Heart left ventricle (tissue), 16 donors: ENCODE data around the gene AGPAT3. TPM values are rescaled to one million over a fixed set of nuclear protein-coding genes. Genes with fewer than 3 reads are reported as not detected.

Experiments used
- ATAC-seq, 4 donors: fragments of 200-7000 bp; cut with Tn5 transposase; one replicate each; pipeline ENCODE4 v1.9.1; 2020 to 2022; ENCODE audit warnings: moderate library complexity in 4 of 4, mild to moderate bottlenecking in 3 of 4, moderate number of reproducible peaks in 1 of 4
- DNase-seq, 5 donors: peaks; one replicate each; pipeline ENCODE4 v3.0.0-alpha.2; 2020
- H3K27ac ChIP-seq, 12 donors: fragments of 200-600 bp; sonication (generic) in 4 of 12; one replicate each; pipeline versions ENCODE4 v1.5.0 to v1.8.0; 2016 to 2022; ENCODE audit warnings: mild to moderate bottlenecking in 2 of 12
- H3K27me3 ChIP-seq, 9 donors: fragments of 200-600 bp; sonication (generic) in 2 of 9; one replicate each; pipeline versions ENCODE4 v1.5.1 to v1.8.0; 2016 to 2022; ENCODE audit warnings: mild to moderate bottlenecking in 3 of 9
- H3K36me3 ChIP-seq, 9 donors: fragments of 200-600 bp; sonication (generic) in 2 of 9; one replicate each; pipeline versions ENCODE4 v1.5.0 to v1.8.0; 2018 to 2022; ENCODE audit warnings: mild to moderate bottlenecking in 2 of 9
- H3K4me1 ChIP-seq, 12 donors: fragments of 200-600 bp; sonication (generic) in 4 of 12; one replicate each; pipeline versions ENCODE4 v1.5.0 to v1.8.0; 2016 to 2022; ENCODE audit warnings: mild to moderate bottlenecking in 3 of 12
- H3K4me3 ChIP-seq, 12 donors: fragments of 200-600 bp; sonication (generic) in 4 of 12; one replicate each; pipeline versions ENCODE4 v1.5.0 to v1.8.0; 2017 to 2022; ENCODE audit warnings: mild to moderate bottlenecking in 9 of 12, moderate library complexity in 4 of 12
- H3K9me3 ChIP-seq, 12 donors: fragments of 200-600 bp; sonication (generic) in 4 of 12; one replicate each; pipeline versions ENCODE4 v1.5.0 to v1.8.0; 2016 to 2022; ENCODE audit warnings: mild to moderate bottlenecking in 1 of 12
- POLR2A ChIP-seq, 2 donors: fragments of 450-650 bp; IDR thresholded peaks; one replicate each; pipeline ENCODE4 v1.6.1; 2017; ENCODE audit warnings: antibody characterized with exemption in 2 of 2, mild to moderate bottlenecking in 2 of 2, moderate library complexity in 2 of 2
- WGBS, 4 donors: extraction: QIAGEN DNeasy Blood & Tissue Kit in 2 of 4; methylation state at CpG; one replicate each; pipeline versions ENCODE4 v1.1.5 to v1.1.7; 2013 to 2018; 5-methylcytosine and 5-hydroxymethylcytosine counted together
- intact Hi-C, 10 donors: fragments of 100-400 bp; cut with DNase I; formaldehyde crosslinking; loops; one replicate each; pipeline versions ENCODE4 v1.11.1 to v1.14.2; 2022
- polyA plus RNA-seq, 2 donors: library from polyadenylated mRNA; stranded (reverse); fragments of 200-250 nt; gene quantifications; one replicate each; pipeline ENCODE4 v1.2.3, GENCODE V29; 2013
- total RNA-seq, 9 donors: library from RNA; depleted of rRNA in 2 of 9; stranded (reverse); fragments of >200 nt in 2 of 9; fragmentation: NEBNext Ultra II Directional in 3 of 9; extraction: Animal tissue kit (Norgen Biotek cat#: 25700) in 3 of 9; gene quantifications; one replicate each; pipeline versions ENCODE4 v1.1.0 to v1.2.4, GENCODE V29; 2016 to 2023
- TF ChIP-seq, protein P1 (sequence below), 12 donors: fragments of 200-600 bp; sonication (generic) in 4 of 12; IDR thresholded peaks; one replicate each; pipeline versions ENCODE4 v1.5.0 to v1.8.0; 2018 to 2022; ENCODE audit warnings: antibody characterized with exemption in 12 of 12, mild to moderate bottlenecking in 5 of 12
- donor health status: ischemic (EF 13 %, LVEDD 7.1; RV severe dilation, severe dysfunction).
- donor health status: healthy with polysubstance abuse.
- donor health status: DM: no; HTN: yes; CAD: no.
- donor health status: DM: no; HTN: no; CAD: no.
- donor health status: ischemic (EF 25% LVEDD 6.9; RV normal size, moderate dysfunction).
- donor health status: ischemic (EF 25% LVEDD 5.7; RV mildly dilated, moderate dysfunction).
- donor health status: healthy.
- donor health status: DM: yes; HTN: yes; CAD: no.
- donor health status: ischemic (EF 35%, LVEDD 5.7; RV mildly dilated, moderate dysfunction).
- donor health status: nonischemic (EF 11% LVEDD 7.7; RV severe dilation, severe dysfunction).
- donor health status: DM: yes; HTN: yes; CAD: no.
- donor health status: PGD.
- donor health status: ischemic (EF 29% LVEDD 5.4; RV normal size, mild dysfunction).
- donor health status: nonischemic (EF 23%, LVEDD 6.1; RV moderate dilation, normal function).

The AGPAT3 gene
- total and polyA plus RNA-seq, 11 donors: 26.6 to 86.0 (median 64.5) TPM

DNA sequence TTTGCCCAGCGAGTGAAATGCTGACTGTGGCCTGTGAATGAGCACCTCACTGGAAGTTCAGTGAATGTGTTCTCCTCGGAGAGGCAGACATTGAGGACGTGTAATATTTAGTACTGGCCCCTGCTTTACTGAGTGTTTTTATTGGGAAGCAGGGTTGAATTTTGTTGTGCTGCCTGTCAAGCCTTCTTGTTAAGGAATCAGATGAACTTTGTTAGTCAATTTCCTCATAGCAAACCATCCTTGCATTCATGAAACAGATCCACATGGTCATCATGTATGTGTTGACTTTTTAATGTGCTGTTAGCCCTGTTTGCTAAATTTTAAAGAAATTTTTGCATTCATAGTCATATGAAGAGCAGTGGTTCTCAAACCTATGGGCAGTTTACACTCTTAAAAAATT, 47.9 kb downstream of the AGPAT3 start:
- no peak overlapping the region for H3K4me3 ChIP-seq
- intact Hi-C loops: loop anchor here in 1 of 10 donors (5.0 kb wide), 1 partner anchor 46 kb away; the partner anchor contains the start of gene AGPAT3
- 91 to 98% (median 97%) methylated on average over 3 of the region's 3 CpGs for whole genome bisulfite sequencing, 4 donors

DNA sequence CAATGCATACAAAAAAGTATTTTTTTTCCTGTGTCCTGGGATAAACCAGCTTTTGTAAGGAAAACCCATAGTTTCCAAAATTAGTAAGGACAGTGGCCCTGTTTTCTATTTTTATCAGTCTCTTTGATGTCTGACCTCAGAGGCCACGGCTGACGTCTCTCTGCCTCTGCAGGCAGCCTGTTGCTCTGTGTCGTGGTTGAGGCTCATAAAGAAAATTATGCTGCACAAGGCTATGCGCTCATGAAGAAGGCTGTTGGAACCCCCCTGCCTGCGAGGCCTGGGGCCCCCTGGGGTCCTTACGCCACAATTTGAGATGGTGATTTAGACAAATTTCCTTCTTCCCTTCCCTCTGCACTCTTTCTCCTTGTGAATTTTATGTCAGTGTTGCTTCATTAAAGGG, 48.9 kb downstream of the AGPAT3 start:
- Histone ChIP-seq H3K27me3 (no peaks in the 10 kb centered on the region), H3K4me3 (no peak overlapping the region), H3K27ac (peak overlapping the region in 9 of 12 donors; percentile 7 to 74 (median 57)), H3K36me3 (no peaks in the 10 kb centered on the region), H3K4me1 (peaks cover 0 to 63% (median 28%) of the 10 kb centered on the region in 12 donors), H3K9me3 (peaks cover 0 to 16% (median 3%) of the 10 kb centered on the region in 12 donors)
- ATAC-seq: peak; percentile 45 to 72 (median 66)
- intact Hi-C loops: loop anchor here in 1 of 10 donors (5.0 kb wide), 1 partner anchor 47 kb away; the partner anchor contains the start of gene AGPAT3
- DNase-seq: peak in 4 of 5 donors; percentile 46 to 79 (median 68)
- TF ChIP-seq POLR2A (IDR thresholded peaks at IDR 0.05): no peak
- TF ChIP-seq, protein P1, sequence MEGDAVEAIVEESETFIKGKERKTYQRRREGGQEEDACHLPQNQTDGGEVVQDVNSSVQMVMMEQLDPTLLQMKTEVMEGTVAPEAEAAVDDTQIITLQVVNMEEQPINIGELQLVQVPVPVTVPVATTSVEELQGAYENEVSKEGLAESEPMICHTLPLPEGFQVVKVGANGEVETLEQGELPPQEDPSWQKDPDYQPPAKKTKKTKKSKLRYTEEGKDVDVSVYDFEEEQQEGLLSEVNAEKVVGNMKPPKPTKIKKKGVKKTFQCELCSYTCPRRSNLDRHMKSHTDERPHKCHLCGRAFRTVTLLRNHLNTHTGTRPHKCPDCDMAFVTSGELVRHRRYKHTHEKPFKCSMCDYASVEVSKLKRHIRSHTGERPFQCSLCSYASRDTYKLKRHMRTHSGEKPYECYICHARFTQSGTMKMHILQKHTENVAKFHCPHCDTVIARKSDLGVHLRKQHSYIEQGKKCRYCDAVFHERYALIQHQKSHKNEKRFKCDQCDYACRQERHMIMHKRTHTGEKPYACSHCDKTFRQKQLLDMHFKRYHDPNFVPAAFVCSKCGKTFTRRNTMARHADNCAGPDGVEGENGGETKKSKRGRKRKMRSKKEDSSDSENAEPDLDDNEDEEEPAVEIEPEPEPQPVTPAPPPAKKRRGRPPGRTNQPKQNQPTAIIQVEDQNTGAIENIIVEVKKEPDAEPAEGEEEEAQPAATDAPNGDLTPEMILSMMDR (IDR thresholded peaks at IDR 0.05): no peak
- 34 to 42% (median 40%) methylated on average over 6 of the region's 6 CpGs for WGBS, 4 donors

More for the DNA sequence above, 47.9 kb downstream of the AGPAT3 start:
- TF ChIP-seq, protein P1 (IDR thresholded peaks at IDR 0.05): no peak
- TF ChIP-seq POLR2A (IDR thresholded peaks at IDR 0.05): no peak
- Histone ChIP-seq H3K27ac (peak overlapping the region in 3 of 12 donors; percentile 57 to 74 (median 73)), H3K4me1 (peaks cover 0 to 65% (median 25%) of the 10 kb centered on the region in 12 donors), H3K27me3 (no peaks in the 10 kb centered on the region), H3K9me3 (peaks cover 0 to 16% (median 3%) of the 10 kb centered on the region in 12 donors), H3K36me3 (peaks cover 0 to 8% (median 0%) of the 10 kb centered on the region in 9 donors)
- ATAC-seq (no peak), DNase-seq (no peak)

DNA sequence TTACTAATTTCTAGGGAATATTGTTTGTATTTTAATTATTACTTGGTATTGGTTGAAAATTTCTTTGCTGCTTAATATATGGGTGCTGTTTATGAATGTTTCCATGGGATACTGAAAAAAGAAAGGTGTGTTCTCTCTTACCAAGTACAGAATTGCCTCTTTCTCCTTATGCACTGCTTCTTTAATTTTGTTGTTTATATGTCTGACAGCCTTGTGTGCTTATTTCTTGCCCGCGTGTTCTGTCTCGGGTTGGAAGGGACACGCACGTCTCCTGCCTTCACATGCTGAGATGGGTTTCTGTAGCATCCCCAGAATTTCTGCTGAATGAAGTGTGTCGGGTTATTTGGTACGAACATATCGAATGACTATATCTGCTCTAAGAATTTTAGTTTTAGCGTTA, 51.1 kb downstream of the AGPAT3 start:
- Histone ChIP-seq H3K27me3 (no peaks in the 10 kb centered on the region), H3K4me3 (peak overlapping the region in 1 of 12 donors; percentile 46), H3K9me3 (peaks cover 0 to 16% (median 3%) of the 10 kb centered on the region in 12 donors), H3K36me3 (no peaks in the 10 kb centered on the region), H3K27ac (peak overlapping the region in 1 of 12 donors; percentile 28), H3K4me1 (peaks cover 4 to 62% (median 29%) of the 10 kb centered on the region in 12 donors)
- intact Hi-C loops: loop anchor here in 1 of 10 donors (5.0 kb wide), 1 partner anchor 39 kb away; no protein-coding TSS in a partner anchor
- no peak for ATAC-seq
- TF ChIP-seq, protein P1 (IDR thresholded peaks at IDR 0.05): no peak
- no peak for TF ChIP-seq POLR2A (IDR thresholded peaks at IDR 0.05)
- WGBS, 4 donors: 72 to 89% (median 85%) methylated on average over 9 of the region's 9 CpGs
- DNase-seq: peak in 1 of 5 donors; percentile 23

DNA sequence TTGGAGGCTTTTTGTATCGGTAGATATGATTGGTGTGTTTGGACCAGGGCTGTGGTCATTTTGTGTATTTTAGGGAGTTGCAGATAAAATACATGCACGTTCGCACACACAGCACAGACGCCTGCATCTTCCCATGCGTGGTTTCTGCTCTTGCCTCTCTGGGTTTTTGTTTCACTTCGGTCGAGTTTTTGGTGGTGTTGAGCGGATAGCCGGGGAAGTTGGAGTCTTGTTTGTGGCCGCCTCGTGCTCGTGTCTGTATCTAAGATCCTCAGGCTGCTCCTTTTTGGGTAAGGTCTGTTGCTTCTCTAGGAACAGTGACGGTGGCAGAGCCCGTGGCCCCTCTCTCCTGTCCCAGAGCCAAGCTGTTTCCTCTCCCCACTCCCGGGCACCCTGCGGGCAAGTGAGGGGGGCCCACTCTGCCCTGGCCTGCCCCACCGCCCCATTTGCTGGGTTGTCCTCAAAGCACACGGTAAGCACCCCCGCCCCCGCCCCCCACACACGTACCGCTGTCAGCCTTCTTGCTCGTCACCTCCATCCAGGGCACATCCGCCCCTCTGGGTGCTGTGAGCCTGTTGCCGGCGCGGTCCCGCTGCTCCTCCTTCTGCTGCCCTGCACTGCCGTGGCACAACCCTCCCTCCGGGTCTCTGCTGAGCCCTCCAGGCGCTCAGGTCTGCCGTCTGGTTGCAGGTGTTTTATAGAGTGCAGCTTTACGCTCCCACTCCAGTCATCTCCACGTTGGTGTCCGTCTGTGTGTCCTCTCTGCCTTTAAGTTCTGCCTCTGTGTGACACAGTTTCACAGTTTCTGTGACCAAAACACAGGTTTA, 51.9 kb downstream of the AGPAT3 start:
- H3K9me3 ChIP-seq: peaks cover 0 to 16% (median 3%) of the 10 kb centered on the region in 12 donors
- ATAC-seq (peak; percentile 32 to 65 (median 53)), DNase-seq (peak in 2 of 5 donors; percentile 44 to 64)
- no peaks in the 10 kb centered on the region for H3K27me3 ChIP-seq
- intact Hi-C loops: loop anchor here in 1 of 10 donors (5.0 kb wide), 1 partner anchor 40 kb away; no protein-coding TSS in a partner anchor
- TF ChIP-seq, protein P1 (IDR thresholded peaks at IDR 0.05): no peak
- no peak for TF ChIP-seq POLR2A (IDR thresholded peaks at IDR 0.05)
- 52 to 63% (median 63%) methylated on average over 24 to 35 of the region's 35 CpGs for WGBS, 4 donors
- H3K4me1 ChIP-seq: peaks cover 4 to 62% (median 27%) of the 10 kb centered on the region in 12 donors
- H3K27ac ChIP-seq: peak overlapping the region in 4 of 12 donors; percentile 28 to 53 (median 46)
- peak overlapping the region in 8 of 12 donors; percentile 20 to 50 (median 35) for H3K4me3 ChIP-seq
- H3K36me3 ChIP-seq: no peaks in the 10 kb centered on the region
